Activated T-cell treated with anti-CD3 and anti-CD28 coated beads for 4 hours (primary cell): ENCODE results near the gene ZNF318.
"Not testable (repeated sequence)": the region's sequence is repeated elsewhere in the genome, so short reads cannot be mapped to it uniquely, and the experiment has no call there.

Experiments used
- DNase-seq: peaks from one replicate; pipeline ENCODE4 v3.0.0-alpha.2; 2020

Gene ZNF318

GRCh38 chr6:43386492-43386891 is 17.0 kb upstream of the ZNF318 start:
- DNase-seq, result no peak

- no peak for DNase-seq
Measured at GRCh38 chr6:43383021-43383667, 13.7 kb upstream of the ZNF318 start.

DNA sequence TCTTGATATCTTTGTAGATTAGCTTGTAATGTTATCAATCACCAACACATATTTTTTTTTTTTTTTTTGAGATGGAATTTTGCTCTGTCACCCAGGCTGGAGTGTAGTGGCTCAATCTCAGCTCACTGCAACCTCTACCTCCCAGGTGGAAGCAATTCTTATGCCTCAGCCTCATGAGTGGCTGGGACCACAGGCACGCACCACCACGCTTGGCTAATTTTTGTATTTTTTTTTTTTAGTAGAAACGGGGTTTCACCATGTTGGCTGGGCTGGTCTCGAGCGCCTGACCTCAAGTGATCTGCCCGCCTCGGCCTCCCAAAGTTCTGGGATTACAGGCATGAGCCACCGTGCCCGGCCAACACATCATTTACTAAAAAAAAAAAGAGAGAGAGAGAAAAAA is 11.4 kb upstream of the ZNF318 start:
- DNase-seq, result not testable (repeated sequence)

DNA sequence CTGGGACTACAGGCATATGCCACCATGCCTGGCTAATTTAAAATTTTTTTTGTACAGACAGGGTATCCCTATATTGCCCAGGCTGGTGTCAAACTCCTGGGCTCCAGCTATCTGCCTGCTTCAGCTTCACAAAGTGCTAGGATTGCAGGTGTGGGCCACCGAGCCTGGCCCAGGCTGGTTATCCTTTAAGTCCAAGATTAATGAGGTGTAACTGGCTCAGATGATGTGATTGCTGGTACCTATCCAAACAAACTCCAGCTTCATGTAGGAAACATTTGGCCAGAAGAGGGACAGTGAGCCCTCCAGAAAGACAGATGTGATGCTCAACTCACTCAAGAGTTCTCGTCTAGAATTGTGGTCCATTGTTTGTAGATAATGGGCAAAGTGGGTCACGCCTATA is 9.2 kb upstream of the ZNF318 start:
- no peak for DNase-seq

DNA sequence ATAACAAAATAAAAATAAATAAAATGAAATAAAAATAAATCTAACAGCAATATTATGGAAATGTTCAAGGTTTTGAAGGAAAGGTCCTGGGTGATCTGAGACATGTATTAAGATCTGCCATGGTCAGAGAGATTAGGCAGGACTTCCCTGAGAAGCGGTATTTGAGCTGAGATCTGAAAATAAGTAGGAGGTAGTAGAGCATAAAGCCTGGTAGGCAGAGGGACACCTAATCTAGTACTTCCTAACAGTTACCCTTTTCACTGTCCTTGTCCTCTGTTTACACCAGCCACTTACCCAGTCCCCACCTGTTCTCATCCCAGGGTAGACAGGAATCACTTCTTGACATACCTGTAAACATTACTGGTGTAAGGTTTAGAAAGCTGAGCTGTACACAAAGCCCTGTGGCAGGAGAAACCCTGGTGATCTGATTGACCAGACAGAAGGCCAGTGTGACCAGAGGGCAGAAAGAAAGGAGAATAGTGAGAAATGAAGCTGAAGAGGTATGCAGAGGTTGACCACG is 8.3 kb upstream of the ZNF318 start:
- no peak for DNase-seq

- DNase-seq, result no peak
Measured at GRCh38 chr6:43376551-43376981, 7.1 kb upstream of the ZNF318 start.

DNA sequence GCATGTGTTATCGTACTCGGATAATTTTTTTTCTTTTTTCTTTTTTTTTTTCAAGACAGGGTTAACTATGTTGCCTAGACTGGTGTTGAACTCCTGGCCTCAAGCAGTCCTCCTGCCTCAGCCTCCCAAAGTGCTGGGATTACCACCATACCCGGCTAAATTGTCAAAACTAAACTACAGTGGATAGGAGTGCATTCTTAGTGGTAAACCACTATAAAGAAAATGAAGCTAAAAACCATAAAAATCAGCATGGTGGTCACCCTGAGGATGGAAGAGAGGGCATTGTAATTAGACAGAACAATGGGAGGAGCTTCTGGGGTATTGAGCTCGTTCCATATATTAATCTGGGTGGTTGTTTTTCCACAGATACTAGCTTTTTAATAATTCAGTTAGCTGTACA is 6.2 kb upstream of the ZNF318 start:
- DNase-seq, result no peak

GRCh38 chr6:43373252-43373875 is 3.9 kb upstream of the ZNF318 start:
- no peak for DNase-seq

DNA sequence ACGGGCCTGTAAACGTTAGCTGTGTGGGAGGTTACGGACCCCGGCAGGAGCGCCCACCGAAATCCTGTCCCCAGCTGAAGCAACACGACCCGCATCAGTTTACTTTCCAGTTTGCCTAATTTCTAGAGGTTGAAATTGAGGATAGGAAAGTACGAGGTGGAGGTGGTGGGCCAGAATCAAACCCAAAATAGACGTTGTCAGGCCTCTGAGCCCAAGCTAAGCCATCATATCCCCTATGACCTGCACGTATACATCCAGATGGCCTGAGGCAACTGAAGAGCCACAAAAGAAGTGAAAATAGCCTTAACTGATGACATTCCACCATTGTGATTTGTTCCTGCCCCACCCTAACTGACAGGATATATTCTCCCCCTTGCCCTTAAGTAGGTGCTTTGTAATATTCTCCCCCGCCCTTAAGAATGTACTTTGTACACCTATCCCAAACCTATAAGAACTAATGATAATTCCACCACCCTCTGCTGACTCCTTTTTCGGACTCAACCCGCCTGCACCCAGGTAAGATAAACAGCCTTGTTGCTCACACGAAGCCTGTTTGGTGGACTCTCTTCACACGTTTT is 645 bp upstream of the ZNF318 start:
- not testable (repeated sequence) for DNase-seq

GRCh38 chr6:43368259-43369160 is 937 bp downstream of the ZNF318 start:
- DNase-seq, result no peak

- DNase-seq, result no peak
Measured at GRCh38 chr6:43367245-43367984, 2.0 kb downstream of the ZNF318 start.

- no peak for DNase-seq
Measured at GRCh38 chr6:43361269-43361668, 8.2 kb downstream of the ZNF318 start.

- no peak for DNase-seq
Measured at GRCh38 chr6:43359831-43360230, 9.6 kb downstream of the ZNF318 start.

- DNase-seq, result no peak
Measured at GRCh38 chr6:43359381-43359780, 10.1 kb downstream of the ZNF318 start.

GRCh38 chr6:43355862-43356590 is 13.4 kb downstream of the ZNF318 start:
- DNase-seq, result no peak

DNA sequence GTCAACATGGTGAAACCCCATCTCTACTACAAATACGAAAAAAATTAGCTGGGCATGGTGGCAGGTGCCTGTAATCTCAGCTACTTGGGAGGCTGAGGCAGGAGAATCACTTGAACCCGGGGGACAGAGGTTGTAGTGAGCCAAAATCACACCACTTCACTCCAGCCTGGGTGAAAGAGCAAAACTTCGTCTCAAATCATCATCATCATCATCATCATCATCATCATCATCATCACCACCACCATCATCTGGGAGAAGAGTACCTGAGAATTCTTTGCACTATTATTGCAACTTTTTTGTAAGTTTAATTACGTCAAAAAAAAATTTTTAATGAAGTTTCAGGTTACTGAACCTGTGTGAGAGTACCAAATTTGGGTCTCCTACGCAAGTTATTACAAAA is 17.5 kb downstream of the ZNF318 start:
- DNase-seq, result not testable (repeated sequence)

GRCh38 chr6:43347444-43347843 is 22.0 kb downstream of the ZNF318 start:
- DNase-seq, result no peak

- DNase-seq, result no peak
Measured at GRCh38 chr6:43347021-43347420, 22.4 kb downstream of the ZNF318 start.

- not testable (repeated sequence) for DNase-seq
Measured at GRCh38 chr6:43346243-43346642, 23.2 kb downstream of the ZNF318 start.

DNA sequence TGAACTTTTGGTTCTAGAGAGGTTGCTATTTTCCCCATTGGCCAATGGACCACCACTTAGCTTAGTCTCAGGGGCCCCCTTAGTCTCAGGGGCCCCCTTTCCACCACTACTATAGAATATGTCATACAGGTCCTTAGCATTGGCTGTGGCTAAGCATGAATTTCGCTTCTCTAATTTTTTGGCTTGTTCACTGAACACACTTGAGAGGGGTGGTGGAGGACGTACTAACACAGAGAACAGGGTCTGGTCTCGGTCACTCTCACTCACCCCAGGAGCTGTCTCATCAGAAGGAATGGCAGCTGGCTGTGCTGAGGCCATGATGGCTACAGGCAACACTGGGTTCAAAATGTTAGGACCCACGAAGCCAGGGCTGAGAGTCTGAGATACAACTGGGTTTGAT is 30.3 kb downstream of the ZNF318 start:
- DNase-seq, result no peak

DNA sequence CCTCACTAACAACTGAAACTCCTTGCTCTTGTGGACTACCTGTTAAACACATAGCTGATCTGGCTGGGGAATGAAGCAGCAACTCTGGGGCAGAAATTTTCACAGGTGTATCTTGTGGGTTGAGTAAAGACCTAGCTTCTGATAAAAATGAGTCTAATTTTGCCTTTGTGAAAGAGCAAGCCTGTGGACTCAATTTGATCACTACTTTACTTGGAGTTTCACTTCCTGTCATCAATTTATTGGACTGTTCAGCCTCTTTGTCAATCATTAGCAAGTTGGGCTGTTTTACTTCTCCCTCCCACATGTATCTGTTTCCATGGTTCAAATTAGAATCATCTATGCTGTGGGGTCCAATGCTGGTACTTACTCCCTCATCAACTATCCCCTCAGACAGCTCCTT is 31.2 kb downstream of the ZNF318 start:
- DNase-seq, result no peak

DNA sequence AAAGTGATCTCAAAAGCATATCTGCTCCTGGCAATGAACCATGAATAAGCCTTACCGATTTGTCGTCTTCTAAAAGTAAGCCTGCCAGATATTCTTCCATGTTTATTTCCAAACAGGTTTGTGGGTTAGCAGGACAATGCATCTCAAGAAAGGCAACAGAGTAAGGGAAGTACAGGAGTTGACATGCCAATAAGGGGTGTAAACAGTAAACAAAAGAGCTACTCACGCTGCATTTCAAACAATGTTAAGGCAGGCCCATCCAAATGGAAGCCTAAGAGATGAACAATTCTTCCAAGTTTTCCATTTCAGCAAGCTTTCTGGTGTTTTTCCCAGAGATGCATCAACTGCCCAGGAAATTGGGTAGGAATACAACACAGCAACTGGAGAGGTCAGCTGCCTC is 33.1 kb downstream of the ZNF318 start:
- DNase-seq, result no peak
